ENCODE measurements around the gene ZBTB4. TPM values are rescaled to one million over a fixed set of nuclear protein-coding genes. Genes with fewer than 3 reads are reported as not detected.
"Not testable (repeated sequence)": the region's sequence is repeated elsewhere in the genome, so short reads cannot be mapped to it uniquely, and the experiment has no call there.

The ZBTB4 gene
- polyA plus RNA-seq, 3 donors, result 40.8 to 49.5 (median 47.1) TPM

- DNase-seq, result no peak
Observed at GRCh38 chr17:7476494-7476893, 2.9 kb downstream of the ZBTB4 start.

DNA sequence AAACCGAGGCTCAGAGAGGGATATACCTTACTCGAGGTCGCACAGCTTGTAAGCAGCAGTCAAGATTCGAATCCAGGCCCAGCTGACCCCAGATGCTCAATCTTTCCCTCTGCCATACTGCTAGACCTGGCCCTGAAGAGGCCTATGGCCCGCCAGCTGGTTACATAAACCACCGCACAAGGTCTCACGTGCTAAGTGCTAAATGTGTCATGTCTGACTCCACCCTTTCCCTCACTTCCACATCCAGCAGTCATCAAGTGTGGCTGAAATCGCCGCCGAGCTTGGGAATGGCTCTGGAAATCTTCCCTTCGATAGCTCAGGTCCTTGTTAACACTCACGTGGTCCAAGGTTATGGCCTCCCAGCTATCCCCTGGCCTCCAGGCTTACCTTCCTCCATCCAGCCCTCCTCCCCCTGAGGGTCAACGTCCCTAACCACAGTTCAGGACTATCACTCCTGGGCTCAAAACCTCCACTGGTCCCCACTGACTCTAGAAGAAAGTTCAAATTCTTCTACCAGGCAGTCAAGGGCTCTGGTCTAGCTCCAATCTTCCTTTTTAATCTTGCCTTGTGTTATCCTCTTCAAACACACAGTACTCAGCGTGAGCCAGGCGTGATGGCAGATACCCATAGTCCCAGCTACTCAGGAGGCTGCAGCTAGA lies 3.5 kb downstream of the ZBTB4 start:
- DNase-seq, result no peak

DNA sequence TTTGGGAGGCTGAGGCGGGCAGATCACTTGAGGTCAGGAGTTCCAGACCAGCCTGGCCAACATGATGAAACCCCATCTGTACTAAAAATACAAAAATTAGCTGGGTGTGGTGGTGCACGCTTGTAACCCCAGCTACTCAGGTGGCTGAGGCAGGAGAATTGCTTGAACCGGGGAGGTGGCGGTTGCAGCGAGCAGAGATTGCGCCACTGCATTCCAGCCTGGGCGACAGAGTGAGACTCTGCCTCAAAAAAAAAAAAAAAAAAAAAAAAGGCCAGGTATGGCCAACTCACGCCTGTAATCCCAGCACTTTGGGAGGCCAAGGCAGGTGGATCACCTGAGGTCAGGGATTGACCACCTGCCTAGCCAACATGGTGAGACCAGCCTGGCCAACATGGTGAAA lies 4.7 kb downstream of the ZBTB4 start:
- DNase-seq, result not testable (repeated sequence)

DNA sequence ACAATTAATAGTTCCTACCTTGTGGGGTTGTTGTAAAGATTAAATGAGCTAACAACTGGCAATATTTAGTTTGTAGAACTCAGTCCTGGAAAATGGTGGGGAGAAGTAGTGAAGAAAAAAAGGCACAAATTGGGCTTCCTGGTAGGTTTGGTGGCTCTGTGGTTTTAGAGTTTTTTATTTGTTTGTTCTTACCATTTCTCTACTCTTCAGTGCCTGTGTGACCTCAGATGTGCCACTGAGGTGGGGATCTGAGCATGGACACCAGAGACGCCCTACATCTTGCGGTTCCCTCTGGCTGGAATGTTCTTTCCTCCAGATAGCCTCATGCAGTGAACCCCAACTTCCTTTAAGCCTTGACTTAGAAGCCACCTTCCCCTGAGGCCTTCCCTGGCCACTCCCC lies 7.7 kb downstream of the ZBTB4 start:
- no peak for DNase-seq

DNA sequence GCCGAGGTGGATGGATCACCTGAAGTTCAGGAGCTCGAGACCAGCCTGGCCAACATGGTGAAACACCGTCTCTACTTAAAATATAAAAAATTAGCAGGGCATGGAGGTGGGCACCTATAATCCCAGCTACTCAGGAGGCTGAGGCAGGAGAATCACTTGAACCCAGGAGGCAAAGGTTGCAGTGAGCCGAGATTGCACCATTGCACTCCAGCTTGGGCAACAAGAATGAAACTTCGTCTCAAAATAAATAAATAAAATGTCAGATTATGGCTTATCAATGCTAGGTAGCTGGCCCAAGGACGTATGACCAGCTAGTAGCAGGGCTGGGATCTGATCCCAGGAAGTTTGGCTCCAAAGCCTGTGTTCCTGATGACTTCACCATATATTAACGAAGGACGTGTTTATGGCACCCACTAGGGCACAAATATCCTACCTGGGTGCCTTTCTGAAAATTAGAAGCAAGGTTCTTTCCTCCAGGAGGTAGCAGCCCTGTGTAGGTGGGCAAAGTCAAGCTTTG lies 8.9 kb downstream of the ZBTB4 start:
- DNase-seq, result not testable (repeated sequence)

GRCh38 chr17:7469843-7470242 lies 9.6 kb downstream of the ZBTB4 start:
- DNase-seq, result not testable (repeated sequence)

GRCh38 chr17:7468804-7469389 lies 10.5 kb downstream of the ZBTB4 start:
- DNase-seq, result peak; percentile 42

- no peak for DNase-seq
Observed at GRCh38 chr17:7468290-7468689, 11.1 kb downstream of the ZBTB4 start.

GRCh38 chr17:7467498-7467897 lies 11.9 kb downstream of the ZBTB4 start:
- DNase-seq, result no peak

DNA sequence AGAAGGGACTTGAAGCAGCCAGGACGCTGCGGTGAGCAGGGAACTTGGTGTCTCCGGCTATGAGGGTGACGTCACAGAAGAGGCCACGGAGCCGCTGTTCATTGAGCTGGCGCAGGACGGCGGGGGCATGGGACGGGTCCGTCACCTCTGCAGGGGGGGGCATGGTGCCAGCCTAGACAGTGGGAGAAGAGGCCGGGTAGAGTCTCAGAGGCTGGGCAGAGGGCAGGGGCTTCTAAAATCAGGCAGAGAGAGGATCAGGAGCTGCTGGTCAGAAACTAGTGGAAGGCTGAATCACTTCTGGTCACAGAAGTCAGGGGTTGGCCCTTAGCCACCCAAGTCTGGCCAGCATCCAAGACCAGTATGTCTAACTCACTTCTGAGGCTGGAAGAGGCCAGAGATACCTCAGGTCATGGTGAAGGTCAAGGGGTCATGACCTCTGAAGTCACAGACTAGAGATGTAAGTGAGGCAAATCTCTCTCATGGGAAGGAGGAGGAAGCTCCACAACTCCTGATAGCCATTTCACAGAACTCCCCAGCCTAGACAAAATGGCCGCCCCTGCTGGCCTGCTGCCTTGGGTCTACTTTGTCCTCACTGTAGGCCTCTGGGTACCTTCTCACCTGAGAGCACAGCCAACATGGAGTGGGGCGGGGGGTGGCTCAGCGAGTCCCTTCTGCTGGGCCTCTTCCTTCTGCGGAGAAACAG lies 12.6 kb downstream of the ZBTB4 start:
- no peak for DNase-seq

DNA sequence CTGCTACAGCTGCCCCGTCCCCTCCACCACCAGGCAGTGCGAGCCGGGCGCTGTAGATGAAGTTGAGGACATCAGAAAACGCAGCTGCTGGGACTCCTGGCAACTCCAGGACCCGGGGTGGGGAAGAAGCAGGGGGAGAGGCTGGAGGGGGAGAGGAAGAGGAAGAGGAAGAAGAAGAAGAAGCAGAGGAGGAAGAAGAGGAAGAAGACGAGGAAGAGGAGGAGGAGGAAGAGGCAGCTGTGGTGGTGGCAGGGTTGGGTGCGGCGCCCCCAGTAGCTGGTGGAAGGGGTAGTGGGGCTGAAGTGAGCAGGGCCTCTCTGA lies 13.2 kb downstream of the ZBTB4 start:
- DNase-seq, result no peak

DNA sequence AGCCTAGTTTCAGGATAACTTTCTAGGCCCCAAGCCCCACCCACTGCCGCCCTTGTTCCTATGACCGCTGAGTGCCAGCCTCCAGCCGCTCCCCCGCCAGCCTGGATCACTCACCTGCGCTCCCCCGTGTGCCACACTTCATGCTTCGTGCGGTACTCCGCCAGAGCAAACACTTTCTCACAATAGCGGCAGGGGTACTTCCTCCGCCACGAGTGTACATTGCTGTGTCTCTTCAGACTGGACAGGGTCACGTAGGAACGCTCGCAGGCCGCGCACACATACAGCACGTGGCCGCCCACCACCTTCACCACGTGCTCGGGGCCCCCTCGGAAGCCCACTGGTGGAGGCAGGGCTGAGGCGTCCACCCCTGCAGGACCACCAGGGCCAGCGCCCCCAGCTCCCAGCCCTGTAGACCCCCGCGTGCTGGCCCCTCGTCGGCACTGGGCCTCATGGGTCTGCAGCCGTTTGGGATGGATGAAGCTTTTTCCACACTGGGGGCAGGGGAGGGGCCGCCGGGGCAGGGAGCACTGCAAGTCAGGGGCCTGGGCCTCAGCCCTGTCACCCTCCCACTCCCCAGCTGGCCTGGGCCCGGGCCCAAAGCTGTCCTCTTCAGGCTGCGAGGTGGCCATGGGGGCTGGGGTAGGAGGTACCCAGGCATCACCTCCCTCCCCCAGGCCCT lies 13.7 kb downstream of the ZBTB4 start:
- DNase-seq, result peak; percentile 46

DNA sequence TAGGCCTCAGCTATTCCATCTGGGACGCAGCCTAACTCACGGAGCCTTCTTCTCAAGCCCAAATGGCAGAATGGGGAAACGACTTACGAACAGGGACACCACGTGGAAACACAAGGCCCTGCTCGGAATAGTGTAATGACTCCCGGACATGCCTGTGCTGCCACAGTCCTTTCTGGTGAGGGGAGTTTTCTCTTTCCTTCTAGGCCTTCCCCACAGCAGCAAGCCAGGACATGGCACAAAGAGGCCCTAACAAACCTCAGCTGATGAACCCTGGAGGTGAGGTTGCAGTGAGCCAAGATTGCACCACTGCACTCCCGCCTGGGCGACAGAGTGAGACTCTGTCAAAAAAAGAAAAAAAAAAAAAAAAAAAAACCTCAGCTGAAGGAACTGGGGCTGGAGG lies 15.3 kb downstream of the ZBTB4 start:
- no peak for DNase-seq

- no peak for DNase-seq
Observed at GRCh38 chr17:7463372-7463846, 16.0 kb downstream of the ZBTB4 start.

- no peak for DNase-seq
Observed at GRCh38 chr17:7462474-7463371, 16.7 kb downstream of the ZBTB4 start.

GRCh38 chr17:7460850-7461660 lies 18.4 kb downstream of the ZBTB4 start:
- DNase-seq, result no peak

- no peak for DNase-seq
Observed at GRCh38 chr17:7459961-7460545, 19.4 kb downstream of the ZBTB4 start.

- no peak for DNase-seq
Observed at GRCh38 chr17:7448461-7448860, 31.0 kb downstream of the ZBTB4 start.

- no peak for DNase-seq
Observed at GRCh38 chr17:7445619-7445968, 33.8 kb downstream of the ZBTB4 start.

Data from renal pelvis (tissue), 4 donors.